T-helper 2 cell (primary cell): Measurements from ENCODE around the gene DPYSL4.

Source experiments
- DNase-seq, 5 experiments: peaks; one replicate each; pipeline versions ENCODE4 v3.0.0 to v3.0.0-alpha.2; 2012 to 2022

The DPYSL4 gene

GRCh38 chr10:132163826-132164515 lies 22.8 kb upstream of the DPYSL4 start:
- no peak for DNase-seq

GRCh38 chr10:132164761-132165278 lies 21.9 kb upstream of the DPYSL4 start:
- no peak for DNase-seq

- DNase-seq: no peak
Measured at GRCh38 chr10:132165416-132165980, 21.2 kb upstream of the DPYSL4 start.

- DNase-seq: no peak
Measured at GRCh38 chr10:132166216-132166950, 20.4 kb upstream of the DPYSL4 start.

GRCh38 chr10:132167041-132167674 lies 19.6 kb upstream of the DPYSL4 start:
- DNase-seq: no peak

GRCh38 chr10:132167976-132168375 lies 18.8 kb upstream of the DPYSL4 start:
- DNase-seq: no peak

GRCh38 chr10:132168571-132169030 lies 18.1 kb upstream of the DPYSL4 start:
- DNase-seq: no peak

GRCh38 chr10:132169031-132169765 lies 17.6 kb upstream of the DPYSL4 start:
- no peak for DNase-seq

- DNase-seq: no peak
Measured at GRCh38 chr10:132169766-132170560, 16.8 kb upstream of the DPYSL4 start.

GRCh38 chr10:132170561-132171361 lies 16.0 kb upstream of the DPYSL4 start:
- DNase-seq: no peak

- no peak for DNase-seq
Measured at GRCh38 chr10:132172091-132173066, 14.4 kb upstream of the DPYSL4 start.

- no peak for DNase-seq
Measured at GRCh38 chr10:132173185-132173584, 13.6 kb upstream of the DPYSL4 start.

- DNase-seq: no peak
Measured at GRCh38 chr10:132174237-132174636, 12.5 kb upstream of the DPYSL4 start.

- DNase-seq: no peak
Measured at GRCh38 chr10:132175408-132175807, 11.3 kb upstream of the DPYSL4 start.

- DNase-seq: no peak
Measured at GRCh38 chr10:132175907-132176581, 10.7 kb upstream of the DPYSL4 start.

- DNase-seq: no peak
Measured at GRCh38 chr10:132176623-132177500, 9.9 kb upstream of the DPYSL4 start.

- DNase-seq: no peak
Measured at GRCh38 chr10:132178046-132178445, 8.7 kb upstream of the DPYSL4 start.
